Fibroblast of skin of back (primary cell): Measurements from ENCODE around the gene EFCAB3.
"Not testable (repeated sequence)": the region's sequence is repeated elsewhere in the genome, so short reads cannot be mapped to it uniquely, and the experiment has no call there.

Experiments
- DNase-seq: peaks from one replicate; pipeline ENCODE4 v3.0.0-alpha.2; 2013

The EFCAB3 gene

DNA sequence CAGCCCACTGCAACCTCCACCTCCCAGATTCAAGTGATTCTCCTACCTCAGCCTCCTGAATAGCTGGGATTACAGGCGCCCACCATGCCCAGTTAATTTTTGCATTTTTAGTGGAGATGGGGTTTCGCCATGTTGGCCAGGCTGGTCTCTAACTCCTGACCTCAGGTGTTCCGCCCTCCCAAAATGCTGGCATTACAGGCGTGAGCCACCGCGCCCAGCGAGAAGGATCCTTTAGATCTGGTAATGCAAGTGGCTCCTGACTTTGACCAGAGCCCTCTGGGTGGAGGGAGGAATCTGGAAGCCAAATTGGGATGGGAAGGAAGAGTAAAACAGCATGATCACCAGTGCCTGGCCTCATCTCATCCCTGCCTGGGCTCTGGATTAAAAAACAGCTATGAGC, 84.9 kb downstream of the EFCAB3 start:
- DNase-seq, result not testable (repeated sequence)
